HG03565 (cell line): ENCODE results near the gene PRTG.
"Not testable (repeated sequence)": the region's sequence is repeated elsewhere in the genome, so short reads cannot be mapped to it uniquely, and the experiment has no call there.

Experiments used
- ATAC-seq: cut with Tn5 transposase; IDR thresholded peaks from one replicate; pipeline ENCODE4 v1.9.1; 2021; ENCODE audit warnings: mild to moderate bottlenecking, moderate library complexity; ENCODE audit not compliant: unreplicated experiment

Gene PRTG

DNA sequence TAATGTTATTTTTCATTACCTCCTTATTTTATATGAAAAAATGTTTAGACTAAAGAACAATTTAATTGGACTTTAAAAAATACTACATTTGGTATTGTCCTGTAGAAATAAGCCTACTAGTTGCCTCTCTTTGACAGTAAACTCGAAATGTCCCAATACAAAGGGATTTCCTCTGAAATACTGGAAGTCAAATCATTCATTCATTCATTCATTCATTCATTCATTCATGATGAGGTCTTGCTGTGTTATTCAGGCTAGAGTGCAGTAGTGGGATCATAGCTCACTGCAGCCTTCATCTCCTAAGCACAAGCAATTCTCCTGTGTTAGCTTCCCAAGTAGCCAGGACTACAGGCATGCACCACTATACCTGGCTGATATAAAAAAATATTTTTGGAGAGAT lies 104.2 kb downstream of the PRTG start:
- no peak for ATAC-seq

DNA sequence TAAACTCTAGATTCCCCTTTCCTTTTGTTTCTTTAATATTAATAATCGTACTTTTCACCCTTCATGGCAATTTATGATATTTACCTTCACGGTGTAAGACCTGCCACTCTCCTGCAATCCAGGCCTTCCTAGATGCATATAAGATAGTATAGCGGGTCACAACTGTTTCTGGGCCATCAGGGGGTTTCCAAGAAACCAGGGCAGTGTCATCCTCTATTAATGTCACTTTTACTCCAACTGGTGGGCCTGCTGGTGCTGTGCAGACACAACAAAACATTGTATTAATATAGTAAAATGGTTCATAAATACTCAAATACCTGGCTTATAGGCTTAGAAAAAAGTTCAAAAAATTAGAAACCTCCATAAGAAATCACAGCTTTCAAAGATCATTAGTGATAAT lies 105.9 kb downstream of the PRTG start:
- no peak for ATAC-seq

DNA sequence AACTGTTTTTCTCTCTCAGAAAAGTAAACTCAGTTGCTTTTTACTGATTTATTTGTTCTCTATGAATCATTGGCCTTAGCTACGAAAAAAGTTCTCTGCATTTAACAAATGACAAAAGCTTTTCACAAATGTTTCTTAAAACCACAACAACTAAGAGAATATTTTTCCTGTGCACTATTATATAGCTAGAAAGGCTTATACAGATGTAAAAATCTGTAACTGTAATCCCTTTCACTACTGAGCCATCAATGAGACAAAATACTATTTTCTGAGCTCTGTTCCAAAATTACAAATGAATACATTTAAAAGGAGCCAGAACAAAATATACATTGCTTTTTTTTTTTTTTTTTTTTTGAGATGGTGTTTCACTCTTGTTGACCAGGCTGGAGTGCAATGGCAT lies 109.2 kb downstream of the PRTG start:
- ATAC-seq: no peak

DNA sequence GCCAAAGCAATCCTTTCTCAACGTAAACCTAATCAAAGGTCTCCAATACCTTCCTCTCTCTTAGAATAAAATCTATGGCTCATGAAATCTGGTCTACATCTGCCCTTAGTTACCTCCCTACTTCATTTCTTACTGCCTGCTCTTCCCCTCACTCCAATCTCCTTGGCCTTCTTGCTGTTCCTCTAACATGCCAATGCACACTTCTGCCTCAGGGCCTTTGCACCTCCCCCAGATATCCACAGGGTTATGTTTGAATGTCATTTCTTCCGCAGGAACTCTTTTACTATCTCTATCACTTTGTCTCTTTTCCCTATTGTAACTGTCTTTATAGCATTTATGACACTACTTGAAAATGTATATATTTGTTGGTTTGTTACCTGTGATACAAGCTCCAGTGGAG lies 110.5 kb downstream of the PRTG start:
- no peak for ATAC-seq

DNA sequence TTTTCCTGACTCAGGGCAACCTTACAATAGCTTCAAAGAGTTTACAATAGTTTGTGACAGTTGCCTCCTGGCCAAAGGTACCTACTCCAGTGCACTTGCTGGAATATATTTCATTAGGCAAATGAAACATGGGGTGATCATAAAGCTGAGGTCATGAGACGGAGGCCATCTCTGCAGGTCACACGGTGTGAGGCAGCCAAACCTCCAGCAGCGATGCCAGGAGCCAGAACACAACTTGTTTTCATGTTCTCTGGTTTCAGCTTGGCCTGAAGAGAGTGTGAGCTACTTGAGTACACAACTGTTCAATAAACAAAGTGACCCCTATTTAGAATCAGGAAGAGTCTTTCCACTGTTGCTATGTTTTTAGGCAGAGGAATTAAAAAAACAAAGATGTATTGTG lies 112.1 kb downstream of the PRTG start:
- no peak for ATAC-seq

DNA sequence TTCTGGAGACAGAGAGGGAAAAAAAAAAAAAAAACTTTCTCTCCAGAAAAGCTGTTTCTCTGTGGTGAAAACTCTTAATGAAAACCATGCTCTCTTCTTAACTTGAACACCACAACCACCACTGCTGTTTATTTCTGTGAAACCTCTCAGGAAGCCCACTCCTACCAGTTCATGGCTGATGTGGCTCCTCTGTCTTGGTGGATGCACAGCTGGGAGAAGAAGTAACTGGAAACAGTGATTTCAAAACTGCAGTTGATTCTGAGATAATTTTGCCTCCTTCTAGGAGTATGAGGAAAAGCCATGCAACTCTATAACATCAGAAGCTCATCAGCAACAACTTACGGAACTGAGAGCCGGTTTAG lies 114.6 kb downstream of the PRTG start:
- ATAC-seq: no peak

DNA sequence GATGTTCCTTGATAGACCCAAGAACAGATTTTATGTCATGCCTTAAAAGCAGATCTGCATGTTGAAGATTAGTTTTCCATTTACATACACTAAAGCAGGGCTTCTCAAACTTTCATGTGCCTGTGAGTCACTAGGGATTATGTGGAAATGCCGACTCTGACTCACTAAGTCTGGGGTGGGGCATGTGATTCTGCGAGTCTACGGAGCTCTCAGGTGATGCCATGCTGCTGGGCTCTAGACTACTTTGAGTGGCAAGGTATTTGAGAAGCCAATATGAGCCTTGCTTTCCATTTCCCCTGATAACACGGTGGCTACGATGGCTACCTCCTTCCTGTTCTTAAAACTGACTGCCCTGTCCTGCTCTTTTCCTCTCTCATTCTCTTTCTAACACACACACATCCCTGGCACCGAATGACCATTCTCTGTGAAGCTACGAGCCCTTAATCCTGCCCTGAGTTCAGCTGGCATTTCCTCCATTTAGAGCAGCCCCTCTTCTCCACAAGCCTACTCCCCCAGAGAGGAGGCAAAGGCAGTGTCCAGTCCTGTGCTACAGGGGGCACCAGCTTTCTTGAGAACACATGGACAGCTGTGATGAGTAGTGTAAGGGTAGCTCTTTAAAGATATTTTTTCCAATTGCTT lies 115.1 kb downstream of the PRTG start:
- no peak for ATAC-seq

DNA sequence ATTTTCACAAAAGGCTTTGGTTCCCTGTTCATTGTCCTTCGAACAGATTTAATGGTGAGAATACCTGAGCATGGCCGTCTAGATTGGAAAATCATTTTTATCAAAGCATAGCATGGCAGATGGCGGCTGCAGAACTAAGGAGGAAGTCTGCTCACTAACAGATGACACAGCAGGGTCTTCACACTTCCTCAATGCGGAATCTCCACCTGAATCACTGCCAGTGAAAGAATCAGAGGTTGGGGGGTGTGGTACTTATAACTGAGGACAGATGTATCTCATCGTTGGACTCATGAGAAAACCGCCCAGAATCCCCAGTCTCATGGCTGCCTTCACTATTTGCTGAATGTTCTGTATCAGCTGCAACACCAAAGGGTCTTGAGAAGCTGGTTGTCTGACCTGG lies 123.2 kb downstream of the PRTG start:
- no peak for ATAC-seq

DNA sequence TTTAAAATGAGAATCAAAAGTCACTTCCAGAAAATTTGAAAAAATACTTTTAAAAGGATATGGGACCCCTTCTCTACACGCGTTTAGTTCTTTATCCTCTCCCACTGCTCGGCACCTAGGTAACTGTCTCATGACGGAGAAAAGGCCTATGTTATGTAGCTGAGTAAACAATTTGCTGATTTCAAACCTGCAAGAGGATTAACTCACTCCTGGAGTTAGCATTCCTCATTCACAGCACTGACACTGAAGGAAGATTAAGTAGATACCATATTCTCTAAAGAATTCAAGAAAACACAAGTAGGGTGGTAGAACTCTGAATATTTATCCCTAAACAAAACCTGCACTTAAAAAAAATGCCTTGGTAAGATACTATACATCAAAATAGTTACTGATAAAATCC lies 124.6 kb downstream of the PRTG start:
- ATAC-seq: no peak

DNA sequence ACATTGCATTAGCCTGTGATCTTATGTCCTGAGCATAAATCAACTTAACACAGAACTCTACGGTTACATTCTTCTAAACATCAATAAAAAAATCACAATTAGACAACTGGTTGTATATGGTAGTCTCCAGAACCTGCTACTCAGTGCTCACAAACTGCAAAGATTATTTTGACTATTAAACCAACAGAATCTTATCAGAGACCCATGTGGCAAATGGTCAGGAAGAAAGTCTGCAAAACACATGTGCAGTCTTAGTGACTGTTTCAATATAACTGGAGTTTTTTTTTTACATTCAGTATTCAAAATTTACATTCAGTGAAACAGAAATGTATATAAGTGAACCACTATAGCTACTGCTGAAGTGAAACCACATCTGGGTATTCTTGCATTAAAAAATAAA lies 127.5 kb downstream of the PRTG start:
- no peak for ATAC-seq

DNA sequence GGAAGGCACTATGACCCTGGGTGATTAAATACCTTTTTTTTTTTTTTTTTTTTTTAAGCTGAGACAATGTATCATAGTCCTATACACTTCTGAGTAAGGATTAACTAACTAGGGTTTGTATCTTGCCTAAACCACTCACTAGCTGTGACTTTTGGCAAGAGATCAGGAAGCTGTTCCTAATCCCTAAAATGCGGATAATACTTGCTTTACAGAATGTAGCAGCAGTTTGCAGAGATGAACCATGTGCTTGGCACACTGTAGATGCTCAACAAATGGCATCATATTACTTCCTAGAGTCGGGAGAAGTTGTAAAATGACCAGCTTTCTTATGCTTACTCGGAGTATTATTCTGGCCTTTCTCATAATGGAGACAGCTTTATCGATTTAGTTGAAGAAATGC lies 129.2 kb downstream of the PRTG start:
- ATAC-seq: no peak

DNA sequence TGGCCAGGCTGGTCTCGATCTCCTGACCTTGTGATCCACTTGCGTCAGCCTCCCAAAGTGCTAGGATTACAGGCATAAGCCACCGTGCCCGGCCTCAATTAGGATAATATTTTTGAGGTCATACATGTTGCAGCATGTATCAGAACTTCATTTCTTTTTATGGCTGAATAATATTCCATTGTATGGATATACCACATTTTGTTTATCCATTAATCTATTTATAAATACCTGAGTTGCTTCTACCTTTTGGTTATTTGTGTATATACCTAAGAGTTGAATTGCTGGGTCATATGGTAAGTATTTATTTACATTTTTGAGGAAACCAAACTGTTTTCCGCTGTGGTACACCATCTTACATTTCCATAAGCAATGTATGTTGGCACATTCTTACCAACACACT lies 136.7 kb downstream of the PRTG start:
- ATAC-seq: no peak

DNA sequence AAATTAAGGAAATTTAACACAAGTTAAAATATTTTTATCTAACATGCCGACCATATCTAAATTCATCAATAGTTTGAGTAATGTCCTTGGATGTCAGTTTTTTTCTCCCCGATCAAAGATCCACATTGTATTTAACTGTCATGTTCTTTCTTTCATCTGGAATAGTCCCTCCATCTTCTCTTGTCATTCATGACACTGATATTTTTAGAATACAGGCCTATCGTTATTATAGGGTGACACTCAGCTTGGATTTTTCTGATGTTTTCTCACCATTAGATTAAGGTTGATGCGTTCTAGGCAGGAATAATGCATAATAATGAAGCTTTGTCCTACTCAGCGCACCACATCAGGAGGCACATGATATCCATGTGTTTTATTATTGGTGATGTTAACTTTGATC lies 141.6 kb downstream of the PRTG start:
- no peak for ATAC-seq

DNA sequence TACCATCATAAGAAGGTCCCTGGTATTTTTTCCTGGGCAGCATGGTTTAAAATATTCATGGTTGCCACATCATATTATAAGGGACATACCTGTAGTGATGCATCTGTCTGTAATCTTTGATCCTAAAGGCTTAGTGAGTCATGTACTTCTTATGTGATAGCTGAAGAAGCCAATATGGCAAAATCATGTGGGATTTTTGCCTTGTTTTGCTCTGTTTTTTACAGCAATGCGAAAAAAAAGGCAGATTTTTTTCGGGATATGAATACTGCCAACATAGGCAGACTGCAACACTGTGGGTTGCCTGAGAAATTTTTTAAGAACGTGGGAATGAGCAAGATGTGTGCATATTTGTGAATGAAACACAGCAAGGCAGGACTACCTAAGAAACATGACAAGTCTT lies 143.5 kb downstream of the PRTG start:
- no peak for ATAC-seq

DNA sequence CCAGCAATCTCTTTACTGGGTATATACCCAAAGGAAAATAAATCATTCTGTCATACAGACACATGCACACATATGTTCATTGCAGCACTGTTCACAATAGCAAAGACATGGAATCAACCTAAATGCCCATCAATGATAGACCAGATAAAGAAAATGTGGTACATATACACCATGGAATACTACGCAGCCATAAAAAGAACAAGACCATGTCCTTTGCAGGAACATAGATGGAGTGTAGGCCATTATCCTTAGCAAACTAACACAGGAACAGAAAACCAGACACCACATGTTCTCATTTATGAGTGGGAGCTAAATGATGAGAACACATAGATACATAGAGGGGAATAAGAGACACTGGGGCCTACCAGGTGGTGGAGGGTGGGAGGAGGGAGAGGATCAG lies 149.9 kb downstream of the PRTG start:
- ATAC-seq: not testable (repeated sequence)

DNA sequence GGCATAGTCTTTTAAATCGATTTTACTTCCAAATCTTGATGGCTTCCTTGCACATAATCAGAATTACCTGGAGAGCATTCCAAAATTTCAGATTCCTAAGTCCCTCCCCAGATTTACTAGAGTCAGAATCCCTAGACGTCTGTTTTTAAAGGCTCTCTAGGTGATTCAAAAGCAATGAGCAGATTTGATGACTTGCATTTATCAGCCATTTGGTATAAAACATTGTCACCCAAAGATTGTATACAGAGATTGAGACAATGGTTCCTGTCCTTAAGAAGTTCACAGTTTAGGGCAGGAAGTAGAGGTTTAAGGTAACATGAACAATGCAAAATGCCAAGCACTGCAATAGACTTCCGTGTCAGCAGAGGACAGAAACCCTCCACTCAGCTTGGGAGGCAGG lies 152.2 kb downstream of the PRTG start:
- ATAC-seq: no peak

DNA sequence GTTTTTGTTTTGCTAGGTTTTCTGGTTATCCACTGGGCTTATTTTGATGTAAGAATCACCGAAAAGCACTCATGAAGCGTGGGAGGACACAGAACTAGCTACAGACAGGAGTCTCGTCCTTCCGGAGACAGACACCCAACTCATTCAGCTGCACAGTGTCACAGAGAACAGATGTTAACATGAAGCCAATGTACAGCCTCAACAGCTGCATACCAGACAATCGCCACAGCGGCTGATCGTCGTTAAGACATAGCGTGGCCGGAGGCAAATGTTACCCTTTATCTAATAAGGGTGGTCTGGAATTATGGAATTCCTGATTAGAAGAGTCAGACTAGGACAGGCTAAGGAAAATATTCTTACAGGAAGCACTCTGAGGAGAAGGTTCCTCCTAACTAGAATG lies 153.7 kb downstream of the PRTG start:
- ATAC-seq: no peak

DNA sequence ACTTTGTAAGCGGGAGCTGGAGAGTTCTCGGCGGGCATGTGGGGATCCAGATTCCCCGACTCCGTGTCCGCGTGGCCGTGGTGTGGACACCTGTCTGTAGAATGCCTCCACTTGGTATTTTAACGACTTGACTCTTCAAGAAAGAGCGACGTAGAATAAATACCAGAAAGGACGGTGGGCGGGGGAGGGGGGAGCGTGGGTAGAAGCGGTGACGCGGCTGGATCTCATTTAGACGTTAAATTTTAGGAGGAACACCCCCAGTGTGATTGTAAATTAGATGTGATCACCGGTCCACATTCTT lies 154.2 kb downstream of the PRTG start:
- ATAC-seq: no peak

DNA sequence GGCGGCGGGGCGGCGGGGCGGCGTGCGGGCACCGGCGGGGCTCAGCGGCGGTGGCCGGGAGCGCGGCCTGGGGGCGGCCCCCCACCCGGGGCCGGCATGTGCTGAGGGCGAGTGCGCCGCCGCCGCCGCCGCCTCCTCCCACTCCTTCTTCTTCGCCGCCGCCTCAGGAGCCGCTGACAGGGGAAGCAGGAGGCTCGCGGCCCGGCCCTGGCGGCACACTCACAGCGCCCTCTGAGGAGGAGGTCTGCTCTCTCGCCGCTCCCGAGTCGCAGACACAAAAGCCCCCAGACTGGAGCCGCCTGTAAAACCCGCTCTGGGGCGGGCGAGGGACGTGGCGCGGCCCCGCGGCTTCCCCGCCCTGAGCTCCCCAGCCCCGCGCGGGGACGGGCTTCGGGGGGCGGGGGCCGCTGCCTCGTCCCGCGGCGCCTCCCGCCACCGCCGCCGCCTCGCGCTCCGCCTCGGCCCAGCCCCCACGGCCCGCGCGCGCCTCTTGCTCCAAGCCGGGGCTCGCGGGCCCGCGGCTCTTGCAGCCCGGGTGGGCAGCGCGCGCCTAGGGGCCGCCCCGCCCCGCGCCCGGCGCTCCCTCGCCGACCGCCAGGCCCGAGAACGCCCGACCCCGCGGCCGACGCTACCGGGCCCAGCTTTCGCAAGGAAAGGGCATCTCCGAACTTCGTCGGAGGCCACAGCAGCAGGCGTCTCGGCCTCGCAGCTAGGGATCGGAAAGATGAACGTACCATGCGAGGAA lies 154.7 kb downstream of the PRTG start, which contains the start of gene PYGO1:
Gene PYGO1 (minus strand): TSS at position 276 of the 745 bp plus-strand sequence. CDS start 462 bp downstream, outside the sequence.
- no peak for ATAC-seq

DNA sequence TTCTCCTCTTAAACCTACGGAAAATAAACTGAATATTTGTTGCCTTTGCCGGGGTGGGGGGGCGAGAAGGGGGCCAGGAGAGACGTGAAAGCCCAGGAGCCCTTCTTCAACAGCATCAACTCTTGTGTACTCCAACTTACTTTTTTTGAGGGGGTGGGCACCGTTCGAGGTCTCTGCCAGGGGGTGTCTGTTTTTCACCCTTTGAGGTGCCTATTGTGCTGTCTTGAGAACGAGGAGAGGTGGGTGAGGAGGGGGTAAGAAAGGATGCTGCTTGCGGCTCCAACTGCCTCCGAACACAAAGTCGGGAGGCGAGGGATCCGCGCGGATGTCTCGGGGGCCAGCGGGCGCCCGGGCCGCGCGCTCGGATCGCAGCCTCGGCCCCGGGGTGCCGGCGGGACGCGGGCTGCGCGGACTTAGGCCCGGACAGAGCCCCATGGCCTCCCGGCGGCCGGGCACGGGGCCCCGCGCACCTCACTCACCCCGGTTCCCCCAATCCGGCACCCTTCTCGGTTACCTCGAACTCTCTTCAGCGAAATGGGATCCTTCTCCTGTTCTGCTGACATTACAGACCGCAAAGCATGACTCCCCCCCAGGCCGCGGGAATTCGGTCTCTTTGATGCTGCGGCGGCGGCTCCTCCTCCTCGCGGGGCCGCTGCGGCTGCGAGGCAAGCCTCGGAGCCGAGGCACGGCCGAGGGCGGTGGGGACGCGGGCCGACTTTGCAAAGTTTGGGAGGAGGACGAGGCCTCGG lies 155.5 kb downstream of the PRTG start:
- no peak for ATAC-seq

DNA sequence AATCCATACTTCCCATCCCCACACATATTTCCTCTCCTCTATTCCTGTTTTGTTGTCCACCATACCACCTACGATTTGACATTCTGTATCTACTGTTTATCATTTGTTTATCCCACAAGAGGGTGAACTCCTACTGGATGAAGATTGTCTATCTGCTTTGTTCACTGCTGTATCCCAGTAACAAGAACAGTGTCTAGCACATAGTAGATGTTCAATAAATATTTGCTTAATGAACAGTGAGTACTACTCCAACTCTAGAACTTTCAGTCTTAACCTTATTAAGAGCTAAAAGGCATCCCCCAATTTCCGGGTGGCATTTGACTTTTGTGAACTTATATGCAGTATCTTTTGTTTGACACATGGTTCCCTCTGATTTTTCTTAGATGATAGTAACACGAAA lies 156.1 kb downstream of the PRTG start:
- no peak for ATAC-seq

DNA sequence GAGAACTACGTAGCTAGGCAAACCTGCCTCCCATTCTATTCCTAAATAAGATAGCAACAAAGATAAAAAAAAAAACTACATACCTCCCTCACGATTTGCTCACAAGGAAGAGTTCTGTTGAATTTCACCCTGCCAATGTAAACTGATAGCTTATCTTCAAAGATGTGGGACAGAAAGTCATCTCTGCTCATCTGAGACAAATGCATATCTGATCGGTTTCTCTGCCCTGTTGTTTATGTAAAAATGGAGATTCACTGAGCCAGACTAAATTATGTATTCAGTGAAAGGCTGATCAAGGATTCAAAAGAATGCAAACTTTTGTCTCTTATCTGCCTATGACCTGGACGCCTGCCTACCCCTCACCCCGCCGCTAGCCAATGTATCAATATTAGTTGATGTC lies 166.0 kb downstream of the PRTG start:
- ATAC-seq: no peak
